OCI-LY7 (cell line): ENCODE measurements around the gene TMEM185B.

Source experiments
- EZH2phosphoT487 ChIP-seq: fragments of 200-600 bp; sonication (generic); IDR thresholded peaks from 2 replicates; pipeline ENCODE4 v1.6.1; 2018; ENCODE audit warnings: low read depth, borderline replicate concordance, mild to moderate bottlenecking, mixed run types, antibody characterized with exemption, low read length, moderate library complexity, mixed read lengths
- TF ChIP-seq, protein P1 (sequence below): fragments of 200-600 bp; sonication (generic); conservative IDR thresholded peaks from 2 replicates; pipeline ENCODE4 v1.5.1; 2014; ENCODE audit warnings: mild to moderate bottlenecking, antibody characterized with exemption, low read length, moderate library complexity, mixed read lengths

DNA sequence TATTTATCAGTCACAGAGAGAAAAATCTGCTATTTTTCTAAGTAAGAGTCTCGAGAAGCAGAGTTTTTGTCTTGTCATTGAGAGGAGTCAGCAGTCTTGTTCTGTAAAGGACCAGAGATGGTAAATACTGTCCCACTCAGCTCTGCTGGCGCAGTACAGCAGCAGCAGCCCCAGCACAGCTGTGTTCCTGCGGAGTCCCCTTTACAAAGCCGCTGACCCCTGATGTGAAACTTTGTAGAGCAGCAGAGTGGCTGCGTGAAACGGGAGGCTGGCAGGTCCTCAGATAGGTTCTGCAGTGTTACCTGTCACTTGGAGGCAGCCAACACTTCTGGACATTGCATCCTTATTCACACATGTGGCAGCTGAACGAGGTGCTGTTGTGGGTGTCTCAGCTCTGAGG lies 45.2 kb downstream of the TMEM185B start:
- TF ChIP-seq, protein P1, sequence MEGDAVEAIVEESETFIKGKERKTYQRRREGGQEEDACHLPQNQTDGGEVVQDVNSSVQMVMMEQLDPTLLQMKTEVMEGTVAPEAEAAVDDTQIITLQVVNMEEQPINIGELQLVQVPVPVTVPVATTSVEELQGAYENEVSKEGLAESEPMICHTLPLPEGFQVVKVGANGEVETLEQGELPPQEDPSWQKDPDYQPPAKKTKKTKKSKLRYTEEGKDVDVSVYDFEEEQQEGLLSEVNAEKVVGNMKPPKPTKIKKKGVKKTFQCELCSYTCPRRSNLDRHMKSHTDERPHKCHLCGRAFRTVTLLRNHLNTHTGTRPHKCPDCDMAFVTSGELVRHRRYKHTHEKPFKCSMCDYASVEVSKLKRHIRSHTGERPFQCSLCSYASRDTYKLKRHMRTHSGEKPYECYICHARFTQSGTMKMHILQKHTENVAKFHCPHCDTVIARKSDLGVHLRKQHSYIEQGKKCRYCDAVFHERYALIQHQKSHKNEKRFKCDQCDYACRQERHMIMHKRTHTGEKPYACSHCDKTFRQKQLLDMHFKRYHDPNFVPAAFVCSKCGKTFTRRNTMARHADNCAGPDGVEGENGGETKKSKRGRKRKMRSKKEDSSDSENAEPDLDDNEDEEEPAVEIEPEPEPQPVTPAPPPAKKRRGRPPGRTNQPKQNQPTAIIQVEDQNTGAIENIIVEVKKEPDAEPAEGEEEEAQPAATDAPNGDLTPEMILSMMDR: no peak
- no peak for TF ChIP-seq EZH2phosphoT487
